B cell (primary cell): Measurements from ENCODE around the gene ETFB. TPM values are rescaled to one million over a fixed set of nuclear protein-coding genes. Genes with fewer than 3 reads are reported as not detected.

Source experiments
- ATAC-seq: fragments of 200-7000 bp; cut with Tn5 transposase; one replicate; pipeline ENCODE4 v1.10.0; 2021; ENCODE audit warnings: low read depth, mild to moderate bottlenecking, moderate number of reproducible peaks, moderate library complexity
- CTCF ChIA-PET: fragments of 350-600 bp; sonication (Branson Sonifier 250); formaldehyde crosslinking; loops from one replicate; lab custom pipeline; 2021; ENCODE audit warnings: antibody characterized with exemption, inconsistent platforms; lab: Charles Lee
- POLR2A ChIA-PET: fragments of 350-600 bp; sonication (Branson Sonifier 250); formaldehyde crosslinking; loops from one replicate; lab custom pipeline; 2021; ENCODE audit warnings: antibody characterized with exemption; lab: Charles Lee
- DNase-seq: peaks from one replicate; pipeline ENCODE4 v3.0.0; 2013
- H2AFZ ChIP-seq: 2 replicates; pipeline ENCODE4 v1.6.1; 2012; ENCODE audit warnings: mild to moderate bottlenecking, low read depth, low read length; ENCODE audit not compliant: insufficient read depth, poor library complexity, severe bottlenecking
- H3K27ac ChIP-seq, 2 donors: 1 replicate in 1 of 2; 2 replicates in 1 of 2; pipeline ENCODE4 v1.5.1; 2012 to 2013; ENCODE audit warnings: low read length in 2 of 2, mild to moderate bottlenecking in 2 of 2, moderate library complexity in 1 of 2
- H3K27me3 ChIP-seq, 4 experiments: fragments of 200-600 bp in 1 of 4; sonication (generic) in 1 of 4; replicated peaks in 1 of 4; 1 replicate in 2 of 4; 2 replicates in 2 of 4; pipeline versions ENCODE4 v1.6.1 to v1.7.0; 2013 to 2016; ENCODE audit warnings: low read length in 3 of 4, mild to moderate bottlenecking in 2 of 4, mixed read lengths in 1 of 4, moderate library complexity in 1 of 4; ENCODE audit not compliant: insufficient read depth in 4 of 4, control insufficient read depth in 3 of 4; ENCODE audit errors: control extremely low read depth in 1 of 4
- H3K36me3 ChIP-seq, 2 experiments: replicated peaks in 1 of 2; 1 replicate in 1 of 2; 2 replicates in 1 of 2; pipeline versions ENCODE4 v1.6.1 to v1.7.1; 2013; ENCODE audit warnings: low read length in 1 of 2; ENCODE audit not compliant: insufficient read depth in 2 of 2, control insufficient read depth in 1 of 2; ENCODE audit errors: control extremely low read depth in 1 of 2, extremely low read depth in 1 of 2
- H3K4me1 ChIP-seq, 2 donors: fragments of 200-600 bp in 1 of 2; sonication (generic) in 1 of 2; 1 replicate in 1 of 2; 2 replicates in 1 of 2; pipeline versions ENCODE4 v1.5.1 to v1.6.1; 2013 to 2017; ENCODE audit warnings: low read length in 2 of 2; ENCODE audit not compliant: control insufficient read depth in 2 of 2, insufficient read depth in 2 of 2
- H3K4me2 ChIP-seq: replicated peaks from 2 replicates; pipeline ENCODE3; 2012; ENCODE audit warnings: mild to moderate bottlenecking, low read depth, low read length; ENCODE audit not compliant: poor library complexity, severe bottlenecking
- H3K4me3 ChIP-seq, 5 experiments: fragments of 200-600 bp in 1 of 5; sonication (generic) in 1 of 5; 1 replicate in 3 of 5; 2 replicates in 2 of 5; pipeline versions ENCODE4 v1.5.1 to v1.7.0; 2011 to 2016; ENCODE audit warnings: low read length in 4 of 5, mild to moderate bottlenecking in 4 of 5, low read depth in 2 of 5, control low read depth in 1 of 5, moderate library complexity in 1 of 5; ENCODE audit not compliant: insufficient read depth in 1 of 5; ENCODE audit errors: control extremely low read depth in 1 of 5, extremely low read depth in 1 of 5
- H3K79me2 ChIP-seq: fragments of 200-600 bp; sonication (generic); one replicate; pipeline ENCODE4 v1.6.0; 2016; ENCODE audit warnings: low read length; ENCODE audit not compliant: control insufficient read depth, insufficient read depth
- H3K9ac ChIP-seq: fragments of 200-600 bp; sonication (generic); 2 replicates; pipeline ENCODE4 v1.6.1; 2017; ENCODE audit warnings: mild to moderate bottlenecking, low read length, moderate library complexity
- H3K9me3 ChIP-seq, 3 donors: one replicate each; pipeline versions ENCODE4 v1.6.1 to v1.7.1; 2013; ENCODE audit warnings: low read length in 2 of 3; ENCODE audit not compliant: control insufficient read depth in 2 of 3, insufficient read depth in 1 of 3; ENCODE audit errors: control extremely low read depth in 1 of 3
- H4K20me1 ChIP-seq: 2 replicates; pipeline ENCODE4 v1.6.0; 2012; ENCODE audit warnings: mild to moderate bottlenecking, low read length; ENCODE audit not compliant: insufficient read depth, control insufficient read depth, poor library complexity, severe bottlenecking
- H3K27ac Mint-ChIP-seq: one replicate; pipeline ENCODE4 v1.8.0; 2021; ENCODE audit warnings: mixed read lengths
- H3K27me3 Mint-ChIP-seq: one replicate; pipeline ENCODE4 v1.8.0; 2021; ENCODE audit warnings: mixed read lengths
- H3K4me1 Mint-ChIP-seq: one replicate; pipeline ENCODE4 v1.8.0; 2021; ENCODE audit warnings: mixed read lengths
- H3K4me3 Mint-ChIP-seq: one replicate; pipeline ENCODE4 v1.8.0; 2021; ENCODE audit warnings: mixed read lengths
- H3K9me3 Mint-ChIP-seq: one replicate; pipeline ENCODE4 v1.8.0; 2022; ENCODE audit warnings: mixed read lengths; ENCODE audit not compliant: insufficient read depth
- CTCF ChIP-seq: fragments of 200-600 bp; IDR thresholded peaks from one replicate; pipeline ENCODE4 v1.8.0; 2022; ENCODE audit warnings: antibody characterized with exemption, mild to moderate bottlenecking
- EZH2 ChIP-seq: IDR thresholded peaks from 2 replicates; pipeline ENCODE4 v1.6.1; 2012; ENCODE audit warnings: borderline replicate concordance, low read depth, mild to moderate bottlenecking, moderate library complexity, low read length; ENCODE audit not compliant: insufficient read depth, poor library complexity, severe bottlenecking
- WGBS: methylation state at CpG from one replicate; pipeline ENCODE4 v1.1.5; 2013; ENCODE audit warnings: missing lambda C conversion rate; ENCODE audit not compliant: insufficient coverage; 5-methylcytosine and 5-hydroxymethylcytosine counted together
- intact Hi-C: fragments of 100-400 bp; cut with micrococcal nuclease; formaldehyde crosslinking; loops from one replicate; pipeline ENCODE4 v1.10.0; 2022
- polyA plus RNA-seq: library from polyadenylated mRNA; depleted of rRNA; stranded (reverse); fragments of >200 nt; gene quantifications from 2 replicates; pipeline ENCODE4 v1.2.3, GENCODE V29; 2012
- total RNA-seq, 2 donors: library from RNA; stranded (reverse); fragments of 120-200 nt in 1 of 2; gene quantifications; 1 replicate in 1 of 2; 2 replicates in 1 of 2; pipeline versions ENCODE4 v1.2.3 to v1.2.4, GENCODE V29; 2013 to 2022

The ETFB gene
- total and polyA plus RNA-seq, 2 donors (not counting 1 experiment from before 2014, with no cell fraction given): 33.3 to 76.5 TPM

GRCh38 chr19:51356159-51356801, 9.9 kb downstream of the ETFB start:
- Histone ChIP-seq H3K9ac (no peak overlapping the region), H3K36me3 (peaks cover 0 to 9% of the 10 kb centered on the region in 2 experiments), H4K20me1 (no peaks in the 10 kb centered on the region), H3K4me3 (no peak overlapping the region), H3K4me1 (no peaks in the 10 kb centered on the region), H3K27me3 (no peaks in the 10 kb centered on the region), H3K9me3 (no peaks in the 10 kb centered on the region), H3K27ac (no peak overlapping the region), H3K4me2 (no peak overlapping the region), H3K79me2 (peaks cover 9% of the 10 kb centered on the region), H2AFZ (no peak overlapping the region)
- Mint-ChIP-seq H3K27ac (no peak overlapping the region), H3K4me3 (no peak overlapping the region), H3K9me3 (no peaks in the 10 kb centered on the region), H3K27me3 (no peaks in the 10 kb centered on the region), H3K4me1 (peaks cover 1% of the 10 kb centered on the region)
- ChIA-PET POLR2A (no interaction called here), CTCF (interaction anchor here (1.4 kb wide), 1 partner anchor 16 kb away, joined by 3 read pairs; no protein-coding TSS in a partner anchor)
- intact Hi-C loops: no loop called here
- 97% methylated on average over 8 of the region's 10 CpGs for WGBS
- ATAC-seq (no peak), DNase-seq (no peak)
- TF ChIP-seq EZH2 (no peak), CTCF (no peak)

GRCh38 chr19:51354742-51355148, 11.4 kb downstream of the ETFB start:
- no peak overlapping the region for H3K9ac ChIP-seq
- peaks cover 0 to 21% of the 10 kb centered on the region in 2 experiments for H3K36me3 ChIP-seq
- H3K79me2 ChIP-seq: peaks cover 9% of the 10 kb centered on the region
- Mint-ChIP-seq H3K4me1 (peaks cover 1% of the 10 kb centered on the region), H3K9me3 (no peaks in the 10 kb centered on the region), H3K27ac (no peak overlapping the region), H3K27me3 (no peaks in the 10 kb centered on the region), H3K4me3 (no peak overlapping the region)
- no peaks in the 10 kb centered on the region for H3K27me3 ChIP-seq
- WGBS: 90% methylated on average over 3 of the region's 8 CpGs
- intact Hi-C loops: no loop called here
- DNase-seq (no peak), ATAC-seq (no peak)
- no peak overlapping the region for H3K27ac ChIP-seq
- H4K20me1 ChIP-seq: no peaks in the 10 kb centered on the region
- CTCF ChIA-PET: no interaction called here
- H3K4me2 ChIP-seq: no peak overlapping the region
- POLR2A ChIA-PET: no interaction called here
- H2AFZ ChIP-seq: no peak overlapping the region
- no peak overlapping the region for H3K4me3 ChIP-seq
- H3K4me1 ChIP-seq: no peaks in the 10 kb centered on the region
- TF ChIP-seq EZH2 (no peak), CTCF (no peak)
- no peaks in the 10 kb centered on the region for H3K9me3 ChIP-seq
